ENCODE data around the gene HLA-DQA1.

- TF ChIP-seq CTCF (IDR thresholded peaks at IDR 0.05; ENCODE audit: low read depth, low read length, missing input control) (no peak), RAD21 (IDR thresholded peaks at IDR 0.05) (no peak), YY1 (IDR thresholded peaks at IDR 0.05) (no peak), JUND (IDR thresholded peaks at IDR 0.05) (no peak), GABPA (IDR thresholded peaks at IDR 0.05 in 1 of 2, conservative IDR thresholded peaks at IDR 0.05 in 1 of 2) (no peak), MAX (IDR thresholded peaks at IDR 0.05) (no peak), NR2F2 (IDR thresholded peaks at IDR 0.05) (no peak), ZBTB33 (IDR thresholded peaks at IDR 0.05) (no peak), REST (IDR thresholded peaks at IDR 0.05) (no peak), FOXA1 (IDR thresholded peaks at IDR 0.05) (no peak)
Observed at GRCh38 chr6:32603222-32603621, 34.0 kb upstream of the HLA-DQA1 start.

Data from liver (tissue), 3 donors.